C4-2B (cell line): ENCODE data around the gene IL36B.

ENCODE experiments used
- H3K27ac ChIP-seq: fragments of 450-650 bp; 2 replicates; pipeline ENCODE4 v1.5.1; 2017
- CTCF ChIP-seq: fragments of 450-650 bp; conservative IDR thresholded peaks from 2 replicates; pipeline ENCODE4 v1.5.1; 2017; ENCODE audit warnings: mild to moderate bottlenecking
- ZFX ChIP-seq: fragments of 450-650 bp; IDR thresholded peaks from 2 replicates; pipeline ENCODE4 v1.6.1; 2017

Gene IL36B

GRCh38 chr2:113018509-113018908 lies 34.2 kb downstream of the IL36B start:
- TF ChIP-seq CTCF, result no peak

GRCh38 chr2:113015655-113016054 lies 37.0 kb downstream of the IL36B start:
- TF ChIP-seq ZFX (no peak), CTCF (no peak)
- no peak overlapping the region for H3K27ac ChIP-seq

More at GRCh38 chr2:113018509-113018908, 34.2 kb downstream of the IL36B start:
- H3K27ac ChIP-seq, result no peak overlapping the region

GRCh38 chr2:113015042-113015441 lies 37.6 kb downstream of the IL36B start:
- no peak overlapping the region for H3K27ac ChIP-seq
- no peak for TF ChIP-seq CTCF
- no peak for TF ChIP-seq ZFX

GRCh38 chr2:113014067-113014466 lies 38.6 kb downstream of the IL36B start:
- TF ChIP-seq CTCF, result no peak
- TF ChIP-seq ZFX, result no peak
- no peak overlapping the region for H3K27ac ChIP-seq

GRCh38 chr2:113013336-113013661 lies 39.4 kb downstream of the IL36B start:
- no peak for TF ChIP-seq ZFX
- no peak for TF ChIP-seq CTCF
- no peak overlapping the region for H3K27ac ChIP-seq

- no peak for TF ChIP-seq CTCF
- no peak overlapping the region for H3K27ac ChIP-seq
Measured at GRCh38 chr2:113012436-113013335, 40.0 kb downstream of the IL36B start.

GRCh38 chr2:113011108-113011507 lies 41.6 kb downstream of the IL36B start:
- no peak for TF ChIP-seq ZFX
- no peak for TF ChIP-seq CTCF
- H3K27ac ChIP-seq, result no peak overlapping the region
